ENCODE results near the gene CFHR4. TPM values are rescaled to one million over a fixed set of nuclear protein-coding genes. Genes with fewer than 3 reads are reported as not detected.
"Not testable (repeated sequence)": the region's sequence is repeated elsewhere in the genome, so short reads cannot be mapped to it uniquely, and the experiment has no call there.

The CFHR4 gene
- polyA plus RNA-seq (ENCODE audit: insufficient read length in 3 of 3), result not detected

DNA sequence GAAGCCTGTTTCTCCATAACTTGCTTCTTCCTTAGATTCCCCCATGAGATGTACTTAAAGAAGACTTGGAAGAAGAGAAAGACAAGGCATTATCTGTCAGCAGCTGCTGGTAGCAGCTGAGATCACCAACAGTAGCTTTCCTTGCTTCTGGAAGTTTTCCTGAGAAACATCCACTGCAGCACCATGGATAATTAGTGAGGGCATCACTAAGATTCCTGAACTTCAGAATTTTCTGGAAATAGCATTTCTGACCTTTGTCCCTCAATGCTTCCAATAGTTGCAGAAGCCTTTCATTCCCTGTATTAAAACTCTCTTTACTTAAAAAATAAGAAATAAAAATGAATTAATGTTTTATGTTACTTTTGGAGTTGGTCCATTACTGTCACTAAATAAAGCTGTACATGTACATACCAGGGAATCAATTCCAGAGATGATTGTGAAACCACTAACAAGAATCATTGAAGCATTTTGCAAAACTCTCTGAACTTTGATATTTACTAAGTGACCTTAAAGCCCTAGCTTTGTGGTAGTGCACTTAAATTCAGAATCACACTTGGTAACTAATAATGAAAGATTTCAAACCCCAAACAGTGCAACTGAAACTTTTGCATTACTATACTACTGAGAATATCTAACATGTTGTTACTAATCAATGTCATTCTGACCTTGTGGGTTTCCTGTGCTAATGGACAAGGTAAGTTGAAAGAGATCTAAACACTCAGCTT lies at the start of gene CFHR4:
CFHR4 (plus strand) TSS at position 538 of the 725 bp plus-strand sequence; CDS start at position 637, 99 bp downstream.
- DNase-seq (ENCODE audit: low read depth in 3 of 3, low spot score in 2 of 3), result no peak

DNA sequence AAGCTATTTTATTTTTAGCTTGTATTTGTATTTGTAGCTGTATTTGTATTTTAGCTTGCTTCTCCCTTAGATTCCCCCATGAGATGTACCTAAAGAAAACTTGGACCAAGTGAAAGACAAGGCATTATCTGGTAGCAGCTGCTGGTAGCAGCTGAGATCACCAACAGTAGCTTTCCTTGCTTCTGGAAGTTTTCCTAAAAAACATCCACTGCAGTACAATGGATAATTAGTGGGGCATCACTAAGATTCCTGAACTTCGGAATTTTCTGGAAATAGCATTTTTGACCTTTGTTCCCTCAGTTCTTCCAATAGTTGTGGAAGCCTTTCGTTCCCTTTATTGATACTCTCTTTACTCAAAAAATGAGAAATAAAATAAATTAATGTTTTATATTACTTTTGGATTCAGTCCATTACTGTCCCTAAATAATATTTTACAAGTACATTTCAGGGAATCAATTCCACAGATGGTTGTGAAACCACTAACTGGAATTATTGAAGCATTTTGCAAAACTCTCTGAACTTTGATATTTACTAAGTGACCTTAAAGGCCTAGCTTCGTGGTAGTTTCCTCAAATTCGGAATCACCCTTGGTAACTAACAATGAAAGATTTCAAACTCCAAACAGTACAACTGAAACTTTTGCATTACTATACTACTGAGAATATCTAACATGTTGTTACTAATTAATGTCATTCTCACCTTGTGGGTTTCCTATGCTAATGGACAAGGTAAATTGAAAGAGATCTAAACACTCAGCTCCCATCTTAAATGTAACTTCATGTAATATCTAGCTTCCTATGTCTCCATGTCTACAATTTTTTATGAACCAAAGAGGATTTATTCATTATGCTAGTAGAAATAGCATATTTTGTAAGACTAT lies 38.0 kb upstream of the CFHR4 start:
- not testable (repeated sequence) for DNase-seq (ENCODE audit: low read depth in 3 of 3, low spot score in 2 of 3)

DNA sequence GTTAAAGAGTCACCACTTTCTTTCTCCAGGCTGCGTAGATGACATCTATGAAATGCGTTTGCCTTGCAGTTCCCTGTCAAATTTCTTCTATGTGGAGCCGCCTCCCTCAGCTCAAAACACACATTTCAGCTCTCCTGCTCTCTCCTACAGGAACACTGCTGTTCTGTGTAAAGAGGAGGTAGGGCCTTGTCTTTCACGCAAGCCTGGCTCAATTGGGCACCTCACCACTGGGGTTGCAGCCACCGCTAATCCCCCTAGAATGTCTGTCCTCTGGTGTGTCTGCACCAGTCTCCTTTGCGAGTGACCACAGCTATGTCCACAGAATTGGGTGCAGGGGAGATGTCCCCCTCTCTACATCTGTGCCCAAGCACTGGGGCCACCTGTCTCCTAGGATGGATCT lies 31.8 kb upstream of the CFHR4 start:
- no peak for DNase-seq (ENCODE audit: low read depth in 3 of 3, low spot score in 2 of 3)

DNA sequence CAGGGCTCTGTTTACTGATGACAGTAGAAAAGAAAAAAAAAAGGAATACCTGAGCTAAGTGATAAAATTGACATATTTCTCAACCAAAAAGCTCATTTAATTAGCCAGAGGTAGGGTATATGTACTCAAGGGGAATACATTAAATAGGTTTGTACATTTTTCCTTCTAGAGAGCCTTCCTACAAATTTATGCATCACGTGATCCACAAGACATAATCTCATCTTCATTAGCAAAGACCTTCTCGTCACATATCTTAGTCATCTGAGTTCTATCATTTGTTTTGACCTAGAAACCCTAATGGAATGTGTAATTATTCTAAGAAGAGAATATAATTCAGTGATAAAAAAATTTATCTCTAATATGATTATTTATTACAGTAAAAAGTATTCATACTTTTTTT lies 30.7 kb upstream of the CFHR4 start:
- no peak for DNase-seq (ENCODE audit: low read depth in 3 of 3, low spot score in 2 of 3)

DNA sequence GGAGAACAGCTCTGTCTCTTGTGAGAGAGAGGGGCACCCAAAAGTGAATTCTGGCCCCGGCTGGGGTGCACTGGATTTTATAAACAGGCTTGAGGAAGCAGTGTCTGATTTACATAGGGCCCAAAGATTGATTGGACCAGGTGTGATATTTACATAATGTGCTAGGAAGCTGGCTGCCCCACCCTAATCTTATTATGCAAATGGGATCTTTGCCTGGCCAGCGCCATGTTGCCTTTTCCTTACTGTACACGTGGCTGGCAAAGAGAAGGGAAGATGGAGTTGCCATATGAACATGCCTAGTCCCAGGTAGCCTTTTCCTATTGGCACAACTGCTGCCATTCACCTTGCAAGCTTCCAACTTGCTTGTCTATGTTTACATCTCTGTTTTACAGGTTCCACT lies 29.0 kb upstream of the CFHR4 start:
- DNase-seq (ENCODE audit: low read depth in 3 of 3, low spot score in 2 of 3), result no peak

DNA sequence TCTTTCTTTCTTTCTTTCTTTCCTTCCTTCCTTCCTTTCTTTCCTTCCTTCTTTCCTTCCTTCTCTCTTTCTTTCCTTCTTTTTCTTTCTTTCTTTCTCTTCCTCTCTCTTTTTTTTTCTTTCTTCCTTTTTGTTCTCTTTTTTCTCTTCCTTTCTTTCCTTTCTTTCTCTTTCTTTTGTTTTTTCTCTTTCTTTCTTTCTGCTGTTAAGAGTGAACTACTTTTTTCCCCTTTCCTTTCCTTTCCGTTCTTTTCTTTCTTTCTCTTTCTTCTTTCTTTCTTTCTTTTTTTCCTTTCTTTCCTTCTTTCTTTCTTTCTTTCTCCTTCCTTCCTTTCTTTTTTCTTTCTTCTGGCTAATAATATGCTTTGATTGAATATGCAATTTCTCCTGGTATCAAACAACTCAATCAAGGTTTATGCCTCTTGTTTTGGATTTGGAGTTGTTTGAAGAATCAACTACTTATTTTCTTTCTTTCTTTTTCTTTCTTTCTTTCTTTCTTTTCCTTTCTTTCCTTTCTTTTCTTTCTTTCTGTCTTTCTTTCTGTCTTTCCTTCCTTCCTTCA lies 27.4 kb upstream of the CFHR4 start:
- DNase-seq (ENCODE audit: low read depth in 3 of 3, low spot score in 2 of 3), result no peak

DNA sequence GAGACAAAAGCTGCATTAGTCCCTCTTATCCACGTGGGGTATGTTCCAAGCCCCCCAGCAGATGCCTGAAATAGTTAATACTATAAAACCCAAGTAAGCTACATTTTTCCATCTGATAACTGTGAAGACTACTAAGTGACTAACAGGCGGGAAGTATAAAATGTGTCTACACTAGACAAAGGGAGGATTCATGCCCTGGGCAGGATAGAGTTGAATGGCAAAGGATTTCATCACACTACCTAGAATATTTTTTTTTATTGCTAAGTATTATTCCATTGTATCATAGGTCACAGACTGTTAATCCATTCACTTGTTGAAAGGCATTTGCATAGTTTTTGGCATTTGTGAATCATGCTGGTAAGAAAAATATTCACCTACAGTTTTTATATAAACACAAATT lies 26.4 kb upstream of the CFHR4 start:
- no peak for DNase-seq (ENCODE audit: low read depth in 3 of 3, low spot score in 2 of 3)

DNA sequence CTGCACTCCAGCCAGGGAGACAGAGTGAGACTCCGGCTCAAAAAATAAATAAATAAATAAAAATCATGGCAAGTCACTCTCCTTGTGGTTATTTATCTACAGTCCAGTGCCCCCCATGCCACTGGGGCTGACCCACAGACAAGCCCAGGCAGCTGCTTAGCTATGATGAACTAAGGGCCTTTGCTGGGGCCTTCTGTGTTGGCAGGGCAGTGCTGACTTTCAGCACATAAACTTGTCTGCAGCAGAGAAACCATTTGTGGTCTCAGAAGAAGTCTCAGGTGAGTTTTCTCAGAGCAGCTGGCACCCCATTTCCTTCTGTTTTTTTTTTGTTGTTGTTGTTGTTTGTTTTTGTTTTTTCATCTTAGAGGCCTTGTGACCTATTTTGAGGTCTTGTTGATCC lies 20.9 kb upstream of the CFHR4 start:
- DNase-seq (ENCODE audit: low read depth in 3 of 3, low spot score in 2 of 3), result no peak

DNA sequence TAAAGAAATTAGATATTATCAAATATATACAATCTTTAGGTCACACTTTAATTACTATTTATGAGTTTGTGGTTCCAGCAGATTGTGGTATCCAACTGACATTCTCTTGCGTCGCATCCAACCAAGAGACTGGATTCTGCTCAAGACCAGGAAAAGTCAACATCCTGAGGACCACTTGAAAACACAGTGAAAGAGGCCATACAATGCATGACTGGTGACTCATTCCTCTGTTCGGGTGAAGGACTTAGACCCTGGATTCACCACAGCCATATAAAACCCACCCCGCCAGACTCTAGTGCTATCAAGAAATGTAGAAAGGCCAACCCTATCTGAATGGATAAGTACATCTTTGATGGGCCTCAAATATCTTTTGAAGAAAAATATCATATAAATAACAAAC lies 14.5 kb upstream of the CFHR4 start:
- DNase-seq (ENCODE audit: low read depth in 3 of 3, low spot score in 2 of 3), result no peak

DNA sequence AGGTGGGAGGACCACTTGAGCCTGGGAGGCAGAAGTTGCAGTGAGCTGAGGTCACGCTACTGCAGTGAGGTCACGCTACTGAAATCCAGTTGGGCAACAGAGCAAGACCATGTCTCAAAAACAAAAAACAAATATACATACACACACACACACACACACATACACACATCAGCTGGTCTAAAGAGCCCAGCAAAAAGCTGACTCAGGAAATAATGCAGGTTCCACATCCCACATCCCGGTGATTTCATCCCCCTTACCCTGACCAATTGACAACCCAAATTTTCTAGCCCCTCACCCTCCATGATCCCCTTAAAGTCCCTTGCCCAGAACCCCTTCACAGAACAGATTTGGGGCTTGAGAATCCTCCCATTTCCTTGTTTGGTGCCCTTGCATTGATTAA lies 11.9 kb upstream of the CFHR4 start:
- DNase-seq (ENCODE audit: low read depth in 3 of 3, low spot score in 2 of 3), result no peak

DNA sequence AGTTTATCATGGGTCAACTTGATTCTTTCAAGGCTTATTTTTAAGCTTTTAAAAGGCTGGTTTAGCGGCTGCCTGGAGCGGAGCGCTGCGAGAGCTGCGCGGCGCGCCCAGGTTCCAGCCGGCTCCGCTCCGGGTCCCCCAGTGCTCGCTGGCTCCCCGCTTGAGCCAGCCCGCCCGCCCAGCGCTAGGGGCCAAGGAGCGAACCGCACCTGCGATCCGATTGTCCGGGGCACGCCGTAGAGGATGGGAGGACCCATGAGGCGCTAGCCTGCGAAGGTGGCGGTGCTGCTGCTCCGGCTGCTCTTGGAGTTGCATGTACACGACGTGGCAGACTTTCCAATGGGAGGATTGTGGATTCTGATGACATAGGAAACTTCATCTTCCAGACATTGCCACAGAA lies 9.9 kb upstream of the CFHR4 start:
- no peak for DNase-seq (ENCODE audit: low read depth in 3 of 3, low spot score in 2 of 3)

DNA sequence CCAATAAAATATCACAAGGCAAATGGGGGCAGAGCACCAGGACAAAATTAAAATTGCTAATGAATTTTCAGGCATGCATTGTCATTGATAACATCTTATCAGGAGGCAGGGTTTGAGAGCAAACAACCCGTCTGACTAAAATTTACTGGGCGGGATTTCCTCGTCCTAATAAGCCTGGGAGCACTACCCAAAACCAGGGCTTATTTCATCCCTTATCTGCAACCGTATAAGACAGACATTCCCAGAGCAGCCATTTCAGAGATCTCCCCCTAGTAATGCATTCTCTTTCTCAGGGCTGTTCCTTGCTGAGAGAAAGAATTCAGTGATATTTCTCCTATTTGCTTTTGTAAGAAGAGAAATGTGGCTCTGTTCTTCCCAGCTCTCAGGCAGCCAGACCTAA lies 1.3 kb upstream of the CFHR4 start:
- DNase-seq (ENCODE audit: low read depth in 3 of 3, low spot score in 2 of 3), result not testable (repeated sequence)

DNA sequence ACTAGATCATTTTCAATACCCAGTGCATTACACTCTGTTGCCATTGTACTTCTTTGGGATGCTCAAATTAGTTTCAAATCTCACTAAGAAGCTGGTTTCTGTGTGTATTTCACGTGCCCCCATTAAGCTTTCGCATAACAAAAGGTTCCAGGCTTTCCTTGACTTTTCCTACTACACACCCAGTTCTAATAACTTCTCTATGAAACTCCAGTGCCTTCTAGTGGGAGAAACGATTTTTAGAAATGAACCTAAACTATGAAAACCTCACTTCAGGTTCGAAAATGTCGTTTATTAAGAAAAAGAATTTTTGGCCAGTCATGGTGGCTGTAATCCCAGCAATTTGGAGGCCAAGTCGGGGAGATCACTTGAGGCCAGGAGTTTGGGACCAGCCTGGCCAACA lies 2.8 kb downstream of the CFHR4 start:
- DNase-seq (ENCODE audit: low read depth in 3 of 3, low spot score in 2 of 3), result no peak

DNA sequence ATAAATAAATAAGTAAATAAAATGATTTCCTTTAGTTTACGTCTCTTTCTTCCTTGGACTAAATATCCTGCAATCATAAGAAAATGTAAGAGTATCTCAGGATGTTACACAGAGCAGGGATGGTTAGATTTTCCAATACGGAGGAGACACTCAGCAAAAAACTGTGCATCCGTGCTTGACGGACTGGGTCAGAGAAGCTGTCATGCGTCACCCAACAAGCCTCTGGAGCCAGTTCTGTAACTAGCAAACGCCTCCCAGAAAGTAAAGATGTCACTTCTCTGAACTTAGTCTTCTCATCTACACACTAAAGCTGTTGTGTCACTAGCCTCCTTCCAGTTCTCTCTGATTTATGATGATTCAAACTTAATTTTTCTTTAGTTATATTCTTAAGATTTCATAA lies 3.4 kb downstream of the CFHR4 start:
- no peak for DNase-seq (ENCODE audit: low read depth in 3 of 3, low spot score in 2 of 3)

DNA sequence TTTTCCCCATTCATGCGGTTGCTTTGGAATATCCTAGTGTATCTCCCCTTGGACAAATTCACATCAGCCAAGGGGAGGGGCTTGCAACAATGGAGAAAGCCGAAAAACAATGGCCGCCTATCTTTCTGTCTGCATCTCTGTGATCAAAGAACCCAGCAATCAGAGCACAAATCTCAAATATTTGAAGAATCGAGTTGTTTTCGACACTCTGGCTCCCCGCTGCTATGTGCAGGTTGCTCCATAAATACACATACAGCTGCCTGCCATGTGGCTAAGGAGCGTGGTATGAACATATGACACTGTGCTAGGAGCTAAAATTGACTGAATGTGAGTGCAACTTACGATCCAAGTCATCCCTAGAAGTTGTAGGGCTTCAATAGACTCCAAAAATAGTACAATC lies 8.5 kb downstream of the CFHR4 start:
- DNase-seq (ENCODE audit: low read depth in 3 of 3, low spot score in 2 of 3), result no peak

DNA sequence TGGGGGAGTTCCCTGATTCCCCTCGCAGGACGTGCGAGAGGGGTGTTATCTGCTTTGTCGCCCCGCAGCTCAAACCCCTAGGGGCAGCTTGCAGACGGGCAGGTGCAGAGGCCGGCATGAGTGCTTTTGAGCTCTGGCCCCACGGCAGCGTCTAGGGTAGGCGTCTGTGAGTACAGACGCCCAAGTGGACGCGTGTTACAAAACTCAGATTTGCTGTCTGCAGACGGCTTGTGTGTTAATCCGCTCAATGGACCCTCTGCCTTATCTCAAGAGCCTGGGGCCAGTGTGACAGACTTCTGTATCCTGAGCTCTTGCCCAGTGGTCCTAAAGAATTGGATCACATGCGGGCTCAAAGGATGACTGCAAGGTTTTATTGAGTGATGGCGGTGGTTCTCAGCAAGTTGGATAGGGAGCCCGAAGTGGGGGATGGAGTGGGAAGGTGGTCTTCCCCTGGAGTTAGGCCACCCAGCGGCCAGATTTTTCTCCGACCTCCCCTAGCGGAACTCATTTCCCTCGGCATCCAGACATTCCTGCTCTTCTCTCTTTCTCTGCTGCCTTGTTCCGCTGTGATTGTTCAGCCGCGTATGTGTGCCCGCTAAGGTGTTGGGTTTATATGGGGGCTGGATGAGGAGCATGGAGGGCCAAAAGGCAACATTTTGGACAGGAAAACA lies 9.4 kb downstream of the CFHR4 start:
- DNase-seq (ENCODE audit: low read depth in 3 of 3, low spot score in 2 of 3), result no peak

DNA sequence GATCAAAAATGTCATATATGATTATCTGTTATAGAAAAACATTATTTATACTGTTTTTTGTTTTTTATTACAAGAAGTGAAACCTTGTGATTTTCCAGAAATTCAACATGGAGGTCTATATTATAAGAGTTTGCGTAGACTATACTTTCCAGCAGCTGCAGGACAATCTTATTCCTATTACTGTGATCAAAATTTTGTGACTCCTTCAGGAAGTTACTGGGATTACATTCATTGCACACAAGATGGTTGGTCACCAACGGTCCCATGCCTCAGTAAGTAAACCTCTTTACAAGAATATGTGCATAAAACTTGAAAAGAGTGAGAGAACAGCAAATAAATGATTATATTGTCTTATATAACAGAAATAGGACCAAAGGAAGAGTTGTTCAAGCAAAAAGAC lies 14.5 kb downstream of the CFHR4 start:
- DNase-seq (ENCODE audit: low read depth in 3 of 3, low spot score in 2 of 3), result no peak

DNA sequence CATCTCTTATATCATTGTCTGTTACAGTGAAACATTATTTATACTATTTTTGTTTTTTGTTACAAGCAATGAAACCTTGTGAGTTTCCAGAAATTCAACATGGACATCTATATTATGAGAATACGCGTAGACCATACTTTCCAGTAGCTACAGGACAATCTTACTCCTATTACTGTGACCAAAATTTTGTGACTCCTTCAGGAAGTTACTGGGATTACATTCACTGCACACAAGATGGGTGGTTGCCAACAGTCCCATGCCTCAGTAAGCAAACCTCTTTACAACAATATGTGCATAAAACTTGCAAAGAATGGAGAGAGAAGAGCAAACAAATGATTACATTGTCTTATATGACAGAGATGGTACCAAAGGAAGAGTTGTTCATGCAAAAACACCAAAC lies 22.4 kb downstream of the CFHR4 start:
- DNase-seq (ENCODE audit: low read depth in 3 of 3, low spot score in 2 of 3), result no peak

DNA sequence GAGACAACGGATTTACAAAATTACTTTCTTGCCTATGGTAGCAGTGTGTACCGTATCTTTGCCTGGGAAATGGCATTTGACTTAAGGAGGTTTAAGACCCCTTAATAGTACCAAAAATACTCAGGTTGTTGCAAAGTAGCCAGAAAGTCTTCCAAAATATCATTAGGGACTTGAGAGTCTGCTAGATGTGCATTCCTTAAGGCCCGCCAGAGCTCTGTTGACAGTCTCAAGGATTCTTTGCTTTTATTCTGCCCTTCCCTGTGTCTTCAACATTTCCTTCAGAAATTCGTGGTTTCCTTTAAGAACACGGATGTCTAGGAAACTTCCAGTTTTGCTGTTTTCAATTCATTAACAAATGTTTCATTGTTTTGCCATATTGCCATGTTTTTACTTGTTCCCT lies 24.4 kb downstream of the CFHR4 start:
- not testable (repeated sequence) for DNase-seq (ENCODE audit: low read depth in 3 of 3, low spot score in 2 of 3)

DNA sequence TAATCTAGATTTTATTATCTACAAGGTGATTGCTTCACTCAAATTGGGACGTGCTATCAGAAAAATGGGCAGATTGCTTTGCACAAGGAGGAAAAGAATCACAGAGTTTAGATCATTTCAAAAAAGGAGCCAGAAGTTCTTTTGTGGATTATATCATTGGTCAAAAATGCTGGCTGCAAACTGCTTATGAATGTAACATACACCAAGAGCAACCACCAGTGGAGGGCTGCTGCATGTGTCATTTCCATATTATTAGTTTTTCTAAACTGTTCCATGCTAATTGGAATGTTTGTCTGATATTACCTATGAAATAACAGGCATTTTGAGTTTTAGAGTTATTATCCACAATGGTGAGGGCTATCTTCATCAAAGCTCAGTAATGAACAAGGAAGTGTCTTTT lies 39.0 kb downstream of the CFHR4 start:
- not testable (repeated sequence) for DNase-seq (ENCODE audit: low read depth in 3 of 3, low spot score in 2 of 3)

DNA sequence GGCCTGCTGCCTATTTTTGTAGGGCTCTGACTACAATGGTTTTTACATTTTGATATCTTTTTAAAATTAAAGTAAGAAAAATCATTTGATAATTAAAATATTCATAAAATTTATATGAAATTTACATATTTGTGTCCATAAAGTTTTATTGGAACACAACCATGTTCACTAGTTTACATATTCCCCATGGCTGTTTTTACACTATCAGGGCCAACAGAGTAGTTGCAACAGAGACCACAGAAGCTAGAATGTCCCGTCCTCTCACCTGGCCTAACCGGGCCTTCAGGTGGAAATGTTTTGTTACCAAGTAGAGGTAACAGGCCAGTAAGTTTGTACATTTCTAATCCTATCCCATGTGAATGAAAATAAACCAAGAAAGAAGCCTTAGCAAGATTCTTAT lies 45.0 kb downstream of the CFHR4 start:
- not testable (repeated sequence) for DNase-seq (ENCODE audit: low read depth in 3 of 3, low spot score in 2 of 3)
